ENCODE measurements around the gene KCNK7. TPM values are rescaled to one million over a fixed set of nuclear protein-coding genes. Genes with fewer than 3 reads are reported as not detected.

The KCNK7 gene
- total RNA-seq, 1 experiment from 2014 or later: 0.58 TPM

DNA sequence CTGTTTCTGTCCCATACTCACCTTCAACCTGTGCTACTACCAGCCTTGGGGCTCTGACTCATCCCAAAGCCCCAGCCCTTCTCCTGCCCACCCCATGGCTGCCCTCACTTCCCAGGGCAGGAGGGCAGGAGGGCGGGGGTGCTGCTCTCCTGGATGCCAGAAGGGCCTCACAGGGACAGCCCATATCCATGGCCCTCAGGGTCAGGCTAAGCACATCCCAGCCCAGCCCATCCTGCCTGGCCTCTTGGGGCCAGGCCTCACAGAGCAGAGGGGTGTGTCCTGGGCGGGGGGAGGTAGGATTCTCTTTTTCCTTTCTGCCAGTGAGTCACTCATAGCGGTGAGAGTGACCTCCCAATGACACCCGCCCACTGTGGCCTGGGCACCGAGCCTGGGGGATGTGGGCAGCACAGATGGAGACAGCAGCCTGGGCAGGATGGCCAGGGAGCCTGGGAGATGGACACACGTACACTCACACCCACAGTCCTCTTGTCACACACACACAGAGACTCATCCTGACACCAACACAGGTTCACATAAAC is 39.8 kb downstream of the KCNK7 start:
- peak; percentile 62 for ATAC-seq
- CTCF ChIA-PET: interaction anchor here (0.7 kb wide), 1 partner anchor 18 kb away, joined by 3 read pairs; no protein-coding TSS in a partner anchor
- H3K4me1 ChIP-seq (ENCODE audit: insufficient read depth, low read length): peaks cover 64% of the 10 kb centered on the region

DNA sequence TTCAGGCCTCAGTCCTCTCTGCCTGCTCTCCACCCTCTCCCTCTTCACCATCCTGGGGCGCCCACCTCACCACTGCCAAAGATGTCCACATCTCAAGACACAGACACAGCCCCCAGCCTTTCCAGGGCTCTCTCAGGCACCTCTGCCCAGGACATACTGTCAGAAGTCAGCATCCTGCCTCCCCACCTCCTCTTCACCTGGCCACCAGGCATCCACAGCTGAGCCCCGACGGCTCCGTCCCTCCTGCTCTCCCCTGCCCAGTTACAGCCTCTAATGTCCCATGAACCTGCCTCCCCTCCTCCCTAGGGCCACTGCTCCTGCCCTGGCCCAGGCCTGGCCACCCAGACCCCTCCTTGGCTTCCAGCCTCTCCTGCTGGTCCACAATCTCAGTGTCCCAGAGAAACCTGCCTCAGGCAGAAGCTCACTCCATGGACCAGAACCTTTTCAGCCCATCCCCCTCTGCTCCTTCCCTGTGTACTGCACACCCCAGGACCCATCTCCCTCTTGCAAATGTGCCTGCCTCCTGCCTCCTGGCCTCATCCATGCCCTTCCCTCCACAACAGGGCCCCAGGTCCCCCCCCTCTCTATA is 40.7 kb downstream of the KCNK7 start:
- peaks cover 27% of the 10 kb centered on the region for H3K79me2 ChIP-seq (ENCODE audit: low read length)
- intact Hi-C loops (cut with micrococcal nuclease): loop anchor here (2.0 kb wide), 1 partner anchor 16 kb away; the partner anchor contains the start of gene ZNRD2
- TF ChIP-seq EZH2phosphoT487 (IDR thresholded peaks at IDR 0.05; ENCODE audit: borderline replicate concordance, low read length) (no peak), EZH2 (IDR thresholded peaks at IDR 0.05; ENCODE audit: low read length, unreplicated experiment) (no peak)
- TF ChIP-seq, protein P1, sequence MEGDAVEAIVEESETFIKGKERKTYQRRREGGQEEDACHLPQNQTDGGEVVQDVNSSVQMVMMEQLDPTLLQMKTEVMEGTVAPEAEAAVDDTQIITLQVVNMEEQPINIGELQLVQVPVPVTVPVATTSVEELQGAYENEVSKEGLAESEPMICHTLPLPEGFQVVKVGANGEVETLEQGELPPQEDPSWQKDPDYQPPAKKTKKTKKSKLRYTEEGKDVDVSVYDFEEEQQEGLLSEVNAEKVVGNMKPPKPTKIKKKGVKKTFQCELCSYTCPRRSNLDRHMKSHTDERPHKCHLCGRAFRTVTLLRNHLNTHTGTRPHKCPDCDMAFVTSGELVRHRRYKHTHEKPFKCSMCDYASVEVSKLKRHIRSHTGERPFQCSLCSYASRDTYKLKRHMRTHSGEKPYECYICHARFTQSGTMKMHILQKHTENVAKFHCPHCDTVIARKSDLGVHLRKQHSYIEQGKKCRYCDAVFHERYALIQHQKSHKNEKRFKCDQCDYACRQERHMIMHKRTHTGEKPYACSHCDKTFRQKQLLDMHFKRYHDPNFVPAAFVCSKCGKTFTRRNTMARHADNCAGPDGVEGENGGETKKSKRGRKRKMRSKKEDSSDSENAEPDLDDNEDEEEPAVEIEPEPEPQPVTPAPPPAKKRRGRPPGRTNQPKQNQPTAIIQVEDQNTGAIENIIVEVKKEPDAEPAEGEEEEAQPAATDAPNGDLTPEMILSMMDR (conservative IDR thresholded peaks at IDR 0.05; ENCODE audit: low read depth, low read length): no peak
- peaks cover 4% of the 10 kb centered on the region; the same call in 1 of the 2 replicates for H3K36me3 ChIP-seq (ENCODE audit: low read depth, low read length)
- no peak overlapping the region for H2AFZ ChIP-seq (ENCODE audit: low read length)
- peak overlapping the region; percentile 68 for H3K4me3 ChIP-seq (ENCODE audit: low read length)
- peak overlapping the region; percentile 93 for H3K4me2 ChIP-seq (ENCODE audit: low read length)
- no peaks in the 10 kb centered on the region for H4K20me1 ChIP-seq (ENCODE audit: low read length)
- no peaks in the 10 kb centered on the region for H3K9me2 ChIP-seq (replicated peaks; ENCODE audit: low read length)
- ChIA-PET POLR2A (ENCODE audit: unreplicated experiment) (no interaction called here), CTCF (interaction anchor here (0.7 kb wide), 1 partner anchor 19 kb away, joined by 3 read pairs; no protein-coding TSS in a partner anchor)
- DNase-seq (no peak), ATAC-seq (no peak)
- peaks cover 58% of the 10 kb centered on the region for H3K4me1 ChIP-seq (ENCODE audit: insufficient read depth, low read length)
- H3K27me3 ChIP-seq (ENCODE audit: low read length): no peaks in the 10 kb centered on the region
- H3K9me3 ChIP-seq (ENCODE audit: low read length): no peaks in the 10 kb centered on the region
- peak overlapping the region; percentile 80 for H3K27ac ChIP-seq (ENCODE audit: low read length)
- H3F3A ChIP-seq (ENCODE audit: low read length, unreplicated experiment): peaks cover 6% of the 10 kb centered on the region
- no TSS peak for BruUV-seq (replicated peaks)
- H3K9ac ChIP-seq (ENCODE audit: low read length): peak overlapping the region; percentile 31

More for the DNA sequence above, 39.8 kb downstream of the KCNK7 start:
- Histone ChIP-seq H3K79me2 (ENCODE audit: low read length) (peaks cover 27% of the 10 kb centered on the region), H3K9me2 (replicated peaks; ENCODE audit: low read length) (no peaks in the 10 kb centered on the region), H3K27ac (ENCODE audit: low read length) (peak overlapping the region; percentile 80), H3K4me3 (ENCODE audit: low read length) (peak overlapping the region; percentile 68), H2AFZ (ENCODE audit: low read length) (no peak overlapping the region), H3K4me2 (ENCODE audit: low read length) (peak overlapping the region; percentile 93), H3K9me3 (ENCODE audit: low read length) (no peaks in the 10 kb centered on the region), H3K27me3 (ENCODE audit: low read length) (no peaks in the 10 kb centered on the region), H3K36me3 (ENCODE audit: low read depth, low read length) (peaks cover 4% of the 10 kb centered on the region; the same call in 1 of the 2 replicates), H4K20me1 (ENCODE audit: low read length) (no peaks in the 10 kb centered on the region), H3K9ac (ENCODE audit: low read length) (peak overlapping the region; percentile 31), H3F3A (ENCODE audit: low read length, unreplicated experiment) (peaks cover 12% of the 10 kb centered on the region)
- intact Hi-C loops (cut with micrococcal nuclease): loop anchor here (2.0 kb wide), 1 partner anchor 15 kb away; the partner anchor contains the start of gene ZNRD2
- peak; percentile 96 for DNase-seq
- no TSS peak for BruUV-seq (replicated peaks)
- POLR2A ChIA-PET (ENCODE audit: unreplicated experiment): no interaction called here
- TF ChIP-seq EZH2phosphoT487 (IDR thresholded peaks at IDR 0.05; ENCODE audit: borderline replicate concordance, low read length) (no peak), EZH2 (IDR thresholded peaks at IDR 0.05; ENCODE audit: low read length, unreplicated experiment) (no peak)
- TF ChIP-seq, protein P1 (conservative IDR thresholded peaks at IDR 0.05; ENCODE audit: low read depth, low read length): no peak
